HG02623 (cell line): ENCODE data around the gene NPHP4.

Experiments
- ATAC-seq: cut with Tn5 transposase; IDR thresholded peaks from one replicate; pipeline ENCODE4 v1.9.1; 2021; ENCODE audit warnings: moderate library complexity; ENCODE audit not compliant: unreplicated experiment

NPHP4 gene

GRCh38 chr1:5839161-5839880, 152.9 kb downstream of the NPHP4 start:
- ATAC-seq, result no peak

- no peak for ATAC-seq
Observed at GRCh38 chr1:5837976-5838653, 154.1 kb downstream of the NPHP4 start.

DNA sequence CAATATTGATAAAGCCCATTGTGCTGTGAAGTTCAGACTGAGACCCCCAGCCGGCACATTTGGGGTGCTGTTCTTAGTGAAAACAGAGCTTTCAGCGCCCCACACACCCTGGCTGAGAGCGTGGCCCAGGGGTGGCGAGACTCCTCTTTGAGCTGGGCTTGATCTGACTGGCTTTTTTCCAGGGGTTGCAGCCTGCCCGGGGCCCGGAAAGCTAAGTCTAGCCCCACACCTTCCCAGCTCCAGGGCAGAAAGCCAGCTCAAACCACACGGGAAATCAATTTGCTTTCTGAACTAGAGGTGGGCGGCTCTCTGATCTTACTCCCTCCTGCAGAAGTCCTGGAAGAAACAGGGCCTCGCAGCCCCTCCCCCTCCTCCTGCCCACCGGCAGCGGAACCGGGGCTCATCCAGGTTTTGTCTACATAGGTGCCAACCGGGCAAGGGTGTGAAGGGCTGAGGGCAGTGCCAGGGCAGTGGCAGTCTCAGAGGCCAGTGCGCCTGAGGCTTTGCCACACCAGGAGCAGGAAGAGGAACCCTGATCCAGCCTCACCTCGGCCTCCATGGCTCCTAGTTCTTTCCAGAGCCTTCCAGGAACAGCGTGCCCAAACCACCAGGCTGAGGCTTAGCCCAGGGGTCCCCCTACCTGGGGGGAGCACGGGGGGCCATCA, 155.3 kb downstream of the NPHP4 start:
- no peak for ATAC-seq

DNA sequence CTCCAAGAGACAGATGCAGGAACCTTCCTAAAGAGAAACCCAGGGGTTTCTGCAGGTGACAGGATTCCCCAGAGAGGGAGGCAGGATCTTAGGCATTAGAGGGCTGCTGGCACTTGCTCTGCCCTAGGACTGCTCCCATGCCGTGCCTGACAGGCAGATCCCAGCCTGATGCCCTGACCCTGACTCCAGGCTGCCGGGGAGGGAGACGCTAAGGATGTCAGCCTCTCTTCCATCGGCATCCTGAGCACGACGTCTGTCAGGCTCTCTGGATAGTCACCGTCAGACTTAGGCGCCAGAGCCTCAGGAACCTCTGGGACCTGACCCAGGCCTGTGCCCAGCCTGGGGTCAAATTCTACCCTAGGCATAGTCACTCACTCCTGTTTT, 157.1 kb downstream of the NPHP4 start:
- ATAC-seq, result no peak

DNA sequence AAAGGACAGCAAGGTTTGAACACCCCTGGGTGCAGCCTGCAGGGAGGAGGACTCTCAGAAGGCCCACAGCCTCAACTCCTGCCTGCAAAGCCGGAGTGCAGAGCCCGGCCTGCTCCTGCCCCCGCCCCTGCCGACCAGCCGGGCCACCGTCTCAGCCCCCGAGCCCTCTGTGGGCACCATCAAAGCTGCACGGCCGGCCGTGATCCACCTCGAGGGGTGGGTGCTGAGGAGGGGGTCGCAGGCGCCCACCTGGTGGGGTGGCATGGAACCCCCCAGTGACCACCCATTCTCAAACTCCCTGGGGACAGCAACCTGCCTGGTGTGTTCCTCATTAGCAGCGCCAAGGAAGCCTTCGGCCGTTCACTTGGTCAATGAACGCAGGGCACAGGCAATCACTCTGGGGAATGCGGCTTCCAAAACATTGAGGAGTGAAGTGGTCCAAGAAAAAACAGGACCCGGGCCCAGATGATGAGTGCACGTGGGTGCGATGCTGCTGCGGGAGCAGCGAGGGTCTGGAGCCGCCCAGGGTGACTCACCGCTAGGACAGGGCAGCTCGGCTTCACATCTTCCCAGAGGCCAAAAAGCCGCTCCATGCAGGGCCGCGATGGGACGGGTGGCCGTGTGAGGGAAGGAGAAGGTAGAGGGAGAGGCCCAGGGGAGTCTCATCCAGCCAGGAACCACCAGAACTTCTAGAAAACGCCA, 157.6 kb downstream of the NPHP4 start:
- no peak for ATAC-seq

- no peak for ATAC-seq
Observed at GRCh38 chr1:5833911-5834310, 158.3 kb downstream of the NPHP4 start.

GRCh38 chr1:5832916-5833895, 159.0 kb downstream of the NPHP4 start:
- no peak for ATAC-seq

GRCh38 chr1:5831600-5832335, 160.5 kb downstream of the NPHP4 start:
- ATAC-seq, result no peak

GRCh38 chr1:5830771-5831599, 161.2 kb downstream of the NPHP4 start:
- no peak for ATAC-seq

DNA sequence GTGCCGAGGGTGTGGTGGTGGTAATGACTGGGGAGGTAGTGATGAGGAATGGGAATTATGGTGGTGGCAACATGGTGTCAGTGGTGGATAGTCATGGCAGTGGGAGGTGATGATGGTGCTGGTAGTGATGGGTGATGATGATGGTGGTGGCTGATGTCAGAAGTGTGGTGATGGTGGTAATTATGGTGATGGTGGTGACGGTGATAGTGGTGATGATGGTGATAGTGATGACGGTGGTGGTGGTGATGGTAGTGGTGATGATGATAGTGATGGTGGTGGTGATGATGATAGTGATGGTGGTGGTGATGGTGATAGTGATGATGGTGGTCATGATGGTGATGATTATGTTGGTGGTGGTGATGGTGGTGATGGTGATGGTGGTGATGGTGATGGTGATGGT, 162.8 kb downstream of the NPHP4 start:
- ATAC-seq, result no peak

GRCh38 chr1:5828308-5828935, 163.8 kb downstream of the NPHP4 start:
- ATAC-seq, result no peak

DNA sequence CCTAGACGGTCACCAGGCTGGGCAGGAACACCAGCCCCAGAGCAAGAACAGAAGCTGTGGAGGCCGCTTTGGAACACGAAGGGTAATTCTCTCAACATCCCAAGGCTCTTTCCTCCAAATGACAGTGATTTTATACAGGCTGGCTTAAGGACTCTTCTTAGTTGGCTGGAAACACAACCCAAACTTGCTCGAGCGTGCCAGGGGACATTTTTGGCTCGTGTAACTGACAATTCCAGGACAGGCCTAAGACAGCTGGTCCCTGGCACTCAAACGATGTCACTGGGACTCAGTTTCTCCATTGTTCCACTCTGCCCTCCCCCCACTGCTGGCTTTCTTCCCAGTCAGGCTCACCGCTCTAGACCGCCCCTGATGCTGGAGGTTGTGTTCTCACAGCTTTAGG, 164.7 kb downstream of the NPHP4 start:
- ATAC-seq, result no peak

DNA sequence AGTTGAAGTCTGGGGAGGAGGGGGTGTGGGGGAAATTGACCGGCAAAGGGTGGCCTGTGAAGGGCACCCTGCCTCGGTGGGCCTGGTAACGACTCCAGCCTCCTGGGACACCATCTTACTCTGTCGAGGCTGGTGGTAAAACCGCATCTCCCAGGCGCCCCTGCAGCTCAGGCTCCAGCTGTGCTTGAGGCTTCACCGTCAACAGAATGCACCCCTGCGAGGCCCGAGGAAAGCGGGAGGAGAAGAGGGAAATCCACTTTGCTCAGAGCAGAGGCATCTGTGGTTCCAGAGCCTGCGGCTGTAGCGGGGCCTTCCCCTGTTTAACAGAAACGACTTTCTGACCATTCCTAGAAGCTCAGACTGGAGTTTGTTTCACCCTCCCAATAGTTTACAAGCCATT, 165.6 kb downstream of the NPHP4 start:
- ATAC-seq, result no peak

GRCh38 chr1:5822726-5823125, 169.5 kb downstream of the NPHP4 start:
- ATAC-seq, result no peak

GRCh38 chr1:5822266-5822665, 170.0 kb downstream of the NPHP4 start:
- ATAC-seq, result no peak

DNA sequence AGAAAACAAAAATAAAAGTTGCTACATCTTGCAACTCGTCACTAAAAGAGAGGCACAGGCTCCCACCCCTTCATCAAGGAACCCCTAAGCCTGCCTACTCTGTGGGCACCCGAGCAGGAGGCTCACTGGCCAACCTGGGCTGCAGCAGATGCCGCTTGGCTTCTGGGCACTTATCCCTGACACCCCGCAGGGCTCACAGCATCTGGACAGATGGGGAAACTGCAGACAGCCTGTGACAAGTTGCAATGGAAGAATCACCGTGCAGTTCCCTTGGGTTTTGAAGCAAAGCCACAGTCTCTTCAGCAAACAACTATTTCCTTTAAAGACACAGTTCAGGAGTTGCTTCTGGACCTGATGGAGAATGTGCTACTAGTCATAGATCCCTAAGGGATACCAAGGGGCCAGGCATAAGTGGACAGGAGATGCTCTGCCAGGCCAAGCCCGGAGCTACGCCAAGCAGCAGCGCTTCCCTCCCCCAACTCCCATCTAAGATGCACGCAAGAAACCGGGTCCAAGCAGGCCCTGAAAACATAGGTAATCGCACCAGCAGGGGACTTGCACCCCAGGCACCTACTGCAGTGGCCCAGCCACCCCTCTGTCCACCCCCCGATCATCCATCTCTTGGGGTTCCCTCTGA, 170.6 kb downstream of the NPHP4 start:
- ATAC-seq, result no peak

- no peak for ATAC-seq
Observed at GRCh38 chr1:5820026-5820421, 172.2 kb downstream of the NPHP4 start.
